Upper lobe of left lung (tissue), 6 donors: ENCODE data around the gene METTL25B. TPM values are rescaled to one million over a fixed set of nuclear protein-coding genes. Genes with fewer than 3 reads are reported as not detected.
A peak's percentile ranks its signal among the peaks of the same experiment; 100 is the strongest.

Experiments
- ATAC-seq, 2 donors: fragments of 200-7000 bp; cut with Tn5 transposase; one replicate each; pipeline ENCODE4 v1.9.1; 2022; ENCODE audit warnings: mild to moderate bottlenecking in 2 of 2, moderate library complexity in 2 of 2; ENCODE audit not compliant: low FRiP score in 2 of 2
- DNase-seq, 2 donors: peaks; one replicate each; pipeline ENCODE4 v3.0.0-alpha.2; 2019 to 2020
- H3K27ac ChIP-seq, 4 donors: fragments of 200-600 bp; sonication (generic); one replicate each; pipeline ENCODE4 v1.5.1; 2016 to 2019
- H3K27me3 ChIP-seq, 4 donors: fragments of 200-600 bp; sonication (generic); one replicate each; pipeline ENCODE4 v1.5.1; 2017 to 2019
- H3K36me3 ChIP-seq, 4 donors: fragments of 200-600 bp; sonication (generic); one replicate each; pipeline ENCODE4 v1.5.1; 2016 to 2019
- H3K4me1 ChIP-seq, 4 donors: fragments of 200-600 bp; sonication (generic); one replicate each; pipeline ENCODE4 v1.5.1; 2018 to 2019
- H3K4me3 ChIP-seq, 4 donors: fragments of 200-600 bp; sonication (generic); one replicate each; pipeline ENCODE4 v1.5.1; 2017 to 2019; ENCODE audit warnings: mild to moderate bottlenecking in 2 of 4, moderate library complexity in 1 of 4
- H3K9me3 ChIP-seq, 4 donors: fragments of 200-600 bp; sonication (generic); one replicate each; pipeline ENCODE4 v1.5.1; 2018 to 2019
- CTCF ChIP-seq, 6 experiments: fragments of 450-650 bp in 4 of 6; fragments of 200-600 bp in 2 of 6; sonication (generic) in 2 of 6; IDR thresholded peaks; one replicate each; pipeline ENCODE4 v1.5.1; 2016 to 2019; ENCODE audit warnings: antibody characterized with exemption in 6 of 6
- EP300 ChIP-seq, 4 donors: sonication (generic); formaldehyde crosslinking; IDR thresholded peaks; one replicate each; pipeline ENCODE4 v1.5.1; 2017; ENCODE audit warnings: antibody characterized with exemption in 4 of 4, control low read depth in 2 of 4
- POLR2A ChIP-seq, 4 donors: fragments of 450-650 bp; IDR thresholded peaks; one replicate each; pipeline ENCODE4 v1.5.1; 2016 to 2017; ENCODE audit warnings: antibody characterized with exemption in 4 of 4, mild to moderate bottlenecking in 2 of 4
- POLR2AphosphoS5 ChIP-seq, 2 donors: sonication (generic); formaldehyde crosslinking; IDR thresholded peaks; one replicate each; pipeline ENCODE4 v1.5.1; 2017; ENCODE audit warnings: antibody characterized with exemption in 2 of 2
- WGBS, 2 donors: methylation state at CpG; one replicate each; pipeline ENCODE4 v1.1.5; 2017 to 2018; 5-methylcytosine and 5-hydroxymethylcytosine counted together
- total RNA-seq, 6 donors: library from RNA; depleted of rRNA in 4 of 6; stranded (reverse); fragments of >200 nt in 4 of 6; gene quantifications; one replicate each; pipeline versions ENCODE4 v1.1.0 to v1.2.1, GENCODE V29; 2016 to 2021
- donor health status: DM: no; HTN: no; CAD: no; lungs with moderate emphysema.
- donor health status: DM: no; HTN: yes; CAD: no; lungs with severe emphysema.

Gene METTL25B
- total RNA-seq, 6 donors from 2014 or later = 23.4 to 131 (median 39.9) TPM

DNA sequence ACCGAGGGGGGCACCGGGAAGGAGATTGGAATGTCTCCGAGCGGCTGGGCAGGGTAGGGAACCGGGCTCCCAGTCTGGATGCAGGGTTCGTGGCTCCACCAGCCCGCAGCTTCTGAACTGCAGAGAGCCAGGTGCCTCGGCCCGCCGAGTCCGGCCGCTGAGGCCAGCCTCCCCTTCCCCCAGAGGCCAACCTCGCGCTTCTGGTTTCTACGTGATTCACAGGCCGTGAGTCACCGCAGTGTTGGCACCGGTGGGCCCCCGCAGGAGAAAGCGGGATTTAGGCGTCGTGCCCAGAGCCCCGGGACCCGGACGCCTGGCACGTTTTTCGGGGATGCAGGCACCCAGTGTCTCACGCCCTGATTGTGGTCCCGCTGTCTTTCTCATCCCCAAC lies 23.3 kb upstream of the METTL25B start:
- peak overlapping the region in 3 of 4 donors; percentile 32 to 45 (median 43) for H3K4me3 ChIP-seq
- no peak for TF ChIP-seq EP300 (IDR thresholded peaks at IDR 0.05)
- TF ChIP-seq POLR2A (IDR thresholded peaks at IDR 0.05) = no peak
- TF ChIP-seq POLR2AphosphoS5 (IDR thresholded peaks at IDR 0.05) = no peak
- TF ChIP-seq CTCF (IDR thresholded peaks at IDR 0.05) = no peak

GRCh38 chr1:156705321-156705917 lies 22.9 kb upstream of the METTL25B start, which contains the start of gene CRABP2:
Gene CRABP2 (minus strand): TSS chr1:156705583. CDS start chr1:156705446, 137 bp downstream.
- Histone ChIP-seq H3K27me3 (peaks cover 0 to 29% (median 11%) of the 10 kb centered on the region in 4 donors), H3K27ac (peak within 1 kb of the TSS in 2 of 4 donors; percentile 39 to 56)

More for the DNA sequence above, 23.3 kb upstream of the METTL25B start:
- DNase-seq (peak; percentile 43 to 87), ATAC-seq (peak in 1 of 2 donors; percentile 41)
- H3K27ac ChIP-seq = no peak overlapping the region
- H3K36me3 ChIP-seq = no peaks in the 10 kb centered on the region
- peaks cover 0 to 29% (median 11%) of the 10 kb centered on the region in 4 donors for H3K27me3 ChIP-seq
- WGBS, 2 donors = 4 to 10% methylated on average over 5 to 25 of the region's 29 CpGs
- H3K4me1 ChIP-seq = peaks cover 27 to 30% (median 29%) of the 10 kb centered on the region in 4 donors
- H3K9me3 ChIP-seq = no peaks in the 10 kb centered on the region

DNA sequence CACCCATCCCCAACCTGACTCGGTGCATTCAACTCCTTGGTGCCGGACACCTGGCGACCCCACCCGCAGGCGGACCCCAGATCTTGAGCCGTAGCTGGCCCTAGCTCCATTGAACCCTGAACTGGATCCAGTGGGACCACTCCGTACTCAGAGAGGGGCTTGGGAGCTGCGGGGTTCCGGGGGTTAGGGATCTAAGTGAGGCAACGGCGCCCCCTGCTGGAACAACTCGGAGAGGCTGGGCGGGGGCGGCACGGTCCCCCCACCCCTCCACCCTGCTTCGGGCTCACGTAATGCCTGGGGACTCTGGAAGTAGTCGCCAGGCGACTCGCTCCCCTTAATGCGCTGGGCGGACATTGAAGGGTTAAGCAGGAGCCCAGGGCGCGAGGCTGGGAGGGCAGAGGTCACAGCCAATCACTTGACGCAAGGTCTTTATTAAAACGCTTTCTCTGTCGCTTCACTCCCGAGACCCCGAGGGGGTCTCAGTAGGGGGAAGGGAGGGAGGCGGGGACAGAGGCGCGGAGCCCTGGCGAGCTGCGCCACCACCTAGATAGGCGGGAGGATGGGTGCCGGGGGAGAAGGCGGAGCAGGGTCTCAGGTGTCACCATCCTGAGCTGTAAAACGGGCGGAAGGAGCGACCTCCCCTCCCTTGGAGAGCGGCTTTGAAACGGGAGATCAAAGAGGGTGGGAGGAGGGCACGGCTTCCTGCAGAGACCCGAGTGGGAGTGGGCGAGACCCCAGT lies 22.2 kb upstream of the METTL25B start:
- 2% methylated on average over 23 to 38 of the region's 45 CpGs for WGBS, 2 donors
- Histone ChIP-seq H3K9me3 (no peaks in the 10 kb centered on the region), H3K27ac (peak overlapping the region in 2 of 4 donors; percentile 39 to 56), H3K27me3 (peaks cover 0 to 29% (median 11%) of the 10 kb centered on the region in 4 donors), H3K36me3 (no peaks in the 10 kb centered on the region), H3K4me3 (peak overlapping the region; percentile 9 to 45 (median 38)), H3K4me1 (peaks cover 27 to 30% (median 29%) of the 10 kb centered on the region in 4 donors)
- ATAC-seq (peak; percentile 54 to 75), DNase-seq (peak; percentile 56 to 89)
- TF ChIP-seq CTCF (IDR thresholded peaks at IDR 0.05) (peak; percentile 66 to 83 (median 72)), POLR2A (IDR thresholded peaks at IDR 0.05) (no peak)

More at GRCh38 chr1:156705321-156705917, 22.9 kb upstream of the METTL25B start, which contains the start of gene CRABP2:
- Histone ChIP-seq H3K4me3 (peak within 1 kb of the TSS; percentile 9 to 45 (median 38)), H3K9me3 (no peaks in the 10 kb centered on the region), H3K36me3 (no peaks in the 10 kb centered on the region), H3K4me1 (peaks cover 27 to 30% (median 29%) of the 10 kb centered on the region in 4 donors)
- TF ChIP-seq CTCF (IDR thresholded peaks at IDR 0.05) = no peak
- no peak for TF ChIP-seq POLR2AphosphoS5 (IDR thresholded peaks at IDR 0.05)
- TF ChIP-seq POLR2A (IDR thresholded peaks at IDR 0.05) = no peak
- ATAC-seq = peak in 1 of 2 donors; percentile 34
- WGBS, 2 donors = 2 to 4% methylated on average over 4 to 31 of the region's 42 CpGs
- peak in 1 of 2 donors; percentile 86 for DNase-seq

DNA sequence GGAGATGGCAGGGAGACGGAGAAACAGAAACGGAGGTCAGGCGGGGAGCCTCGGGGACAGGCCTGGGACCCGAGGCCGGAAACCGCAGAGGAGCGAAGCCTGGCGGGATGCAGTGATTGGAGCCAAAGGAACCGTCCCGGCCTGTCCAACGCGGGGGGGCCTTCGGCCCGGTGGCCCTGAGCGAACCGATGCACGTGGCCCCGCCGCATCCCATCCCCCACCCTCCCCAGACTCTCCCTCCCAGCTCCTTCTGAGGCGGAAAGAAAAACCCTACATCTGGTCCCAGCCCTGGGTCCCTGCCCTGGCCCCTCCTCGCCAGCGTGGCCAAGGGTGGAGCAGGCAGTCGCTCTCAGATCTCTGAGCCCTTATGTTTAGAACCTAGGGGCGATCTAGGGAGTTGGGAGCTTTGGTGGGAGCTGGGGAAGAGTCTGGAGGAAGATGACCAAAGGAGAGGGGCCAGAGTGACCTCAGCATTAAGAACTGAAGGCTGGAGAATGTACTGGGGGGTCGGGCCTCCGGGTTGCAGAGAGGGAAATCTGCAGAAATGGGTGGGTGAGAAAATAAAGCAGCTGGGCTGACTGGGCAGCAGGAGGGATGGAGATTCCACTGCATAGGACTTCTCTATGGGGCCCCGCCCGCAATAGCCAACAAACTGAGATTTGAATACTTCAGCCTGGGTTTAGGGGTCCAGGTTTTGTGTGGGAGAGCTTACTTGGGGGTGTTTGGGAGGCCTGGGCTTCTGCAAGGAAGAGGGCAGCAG lies 21.4 kb upstream of the METTL25B start:
- peak overlapping the region; percentile 9 to 45 (median 38) for H3K4me3 ChIP-seq
- 7 to 15% methylated on average over 11 to 26 of the region's 29 CpGs for whole genome bisulfite sequencing, 2 donors
- ATAC-seq = peak; percentile 31 to 76
- H3K27ac ChIP-seq = peak overlapping the region in 2 of 4 donors; percentile 39 to 56
- no peak for TF ChIP-seq EP300 (IDR thresholded peaks at IDR 0.05)
- no peak for TF ChIP-seq POLR2AphosphoS5 (IDR thresholded peaks at IDR 0.05)
- TF ChIP-seq CTCF (IDR thresholded peaks at IDR 0.05) = no peak
- TF ChIP-seq POLR2A (IDR thresholded peaks at IDR 0.05) = no peak
- no peaks in the 10 kb centered on the region for H3K36me3 ChIP-seq
- peak; percentile 35 to 89 for DNase-seq
- peaks cover 27 to 30% (median 29%) of the 10 kb centered on the region in 4 donors for H3K4me1 ChIP-seq
- H3K9me3 ChIP-seq = no peaks in the 10 kb centered on the region
- H3K27me3 ChIP-seq = peaks cover 0 to 29% (median 11%) of the 10 kb centered on the region in 4 donors
